HEK293 (cell line): Measurements from ENCODE around the gene ZDHHC14.

ENCODE experiments used
- CTCF ChIA-PET: fragments of 350-600 bp; formaldehyde crosslinking; extraction: SDS; loops from one replicate; lab custom pipeline; 2021; ENCODE audit warnings: antibody characterized with exemption; lab: Yijun Ruan, JAX
- POLR2A ChIA-PET: fragments of 300-600 bp; formaldehyde crosslinking; extraction: SDS; loops from one replicate; lab custom pipeline; 2020; ENCODE audit warnings: antibody characterized with exemption, inconsistent platforms; lab: Yijun Ruan, JAX
- H3K27ac ChIP-seq: fragments of 200-500 bp; sonication (Bioruptor generic); 2 replicates; pipeline ENCODE4 v1.5.1; 2014; ENCODE audit warnings: low read depth, low read length, control low read depth, inconsistent platforms; ENCODE audit errors: extremely low read depth
- H3K36me3 ChIP-seq, 2 experiments: fragments of 200-500 bp in 1 of 2; sonication (Bioruptor generic) in 1 of 2; 1 replicate in 1 of 2; 2 replicates in 1 of 2; pipeline ENCODE4 v1.5.1; 2014 to 2017; ENCODE audit warnings: inconsistent platforms in 2 of 2, low read length in 2 of 2; ENCODE audit not compliant: control insufficient read depth in 2 of 2, insufficient read depth in 1 of 2
- H3K4me1 ChIP-seq: fragments of 200-500 bp; sonication (Bioruptor generic); 2 replicates; pipeline ENCODE4 v1.5.1; 2014; ENCODE audit warnings: mild to moderate bottlenecking, low read length, inconsistent platforms; ENCODE audit not compliant: control insufficient read depth, insufficient read depth
- H3K4me3 ChIP-seq: 2 replicates; pipeline ENCODE4 v1.5.1; 2011; ENCODE audit warnings: low read depth, mild to moderate bottlenecking, control low read depth, low read length, moderate library complexity
- H3K9me3 ChIP-seq: fragments of 200-500 bp; sonication (Bioruptor generic); 2 replicates; pipeline ENCODE4 v1.5.1; 2014; ENCODE audit warnings: low read depth, low read length, inconsistent platforms; ENCODE audit not compliant: control insufficient read depth, insufficient read depth
- BCL6B ChIP-seq: fragments of 450-650 bp; formaldehyde crosslinking; IDR thresholded peaks from 2 replicates; pipeline ENCODE4 v1.5.1; 2017; ENCODE audit warnings: missing biosample characterization, missing genetic modification characterization
- HOXA7 ChIP-seq: sonication (generic); formaldehyde crosslinking; IDR thresholded peaks from 2 replicates; pipeline ENCODE4 v1.8.1; 2022; ENCODE audit warnings: missing genetic modification reagents, borderline replicate concordance
- KLF16 ChIP-seq: fragments of 450-650 bp; formaldehyde crosslinking; IDR thresholded peaks from 2 replicates; pipeline ENCODE4 v1.5.1; 2017; ENCODE audit warnings: missing biosample characterization, missing genetic modification characterization
- KLF9 ChIP-seq: fragments of 450-650 bp; formaldehyde crosslinking; IDR thresholded peaks from 2 replicates; pipeline ENCODE4 v1.5.1; 2016; ENCODE audit warnings: missing biosample characterization, missing genetic modification characterization, low read depth
- PRDM1 ChIP-seq: fragments of 450-650 bp; formaldehyde crosslinking; IDR thresholded peaks from 2 replicates; pipeline ENCODE4; 2016; ENCODE audit warnings: missing biosample characterization, missing genetic modification characterization
- YY1 ChIP-seq: fragments of 450-650 bp; formaldehyde crosslinking; IDR thresholded peaks from 2 replicates; pipeline ENCODE4 v1.5.1; 2018; ENCODE audit warnings: missing biosample characterization, missing genetic modification characterization
- ZFHX2 ChIP-seq: fragments of 450-650 bp; formaldehyde crosslinking; conservative IDR thresholded peaks from 2 replicates; pipeline ENCODE4 v1.5.1; 2016; ENCODE audit warnings: missing biosample characterization, missing genetic modification characterization
- ZNF148 ChIP-seq: fragments of 450-650 bp; formaldehyde crosslinking; IDR thresholded peaks from 2 replicates; pipeline ENCODE4 v1.5.0; 2017; ENCODE audit warnings: missing biosample characterization, missing genetic modification characterization, borderline replicate concordance
- ZNF175 ChIP-seq: fragments of 450-650 bp; formaldehyde crosslinking; IDR thresholded peaks from 2 replicates; pipeline ENCODE4 v1.5.1; 2016; ENCODE audit warnings: missing biosample characterization, missing genetic modification characterization
- ZNF26 ChIP-seq: fragments of 450-650 bp; formaldehyde crosslinking; IDR thresholded peaks from 2 replicates; pipeline ENCODE4 v1.5.1; 2016; ENCODE audit warnings: missing biosample characterization, missing genetic modification characterization
- ZNF335 ChIP-seq: fragments of 450-650 bp; formaldehyde crosslinking; conservative IDR thresholded peaks from 2 replicates; pipeline ENCODE4 v1.5.1; 2016; ENCODE audit warnings: missing biosample characterization, missing genetic modification characterization
- ZNF362 ChIP-seq: fragments of 450-650 bp; formaldehyde crosslinking; IDR thresholded peaks from 2 replicates; pipeline ENCODE4 v1.5.1; 2016; ENCODE audit warnings: missing biosample characterization, missing genetic modification characterization
- ZNF426 ChIP-seq: fragments of 450-650 bp; formaldehyde crosslinking; IDR thresholded peaks from 2 replicates; pipeline ENCODE4 v1.5.1; 2017; ENCODE audit warnings: missing biosample characterization, missing genetic modification characterization, mild to moderate bottlenecking, inconsistent platforms, moderate library complexity
- ZNF560 ChIP-seq: fragments of 450-650 bp; formaldehyde crosslinking; IDR thresholded peaks from 2 replicates; pipeline ENCODE4 v1.5.1; 2017; ENCODE audit warnings: missing biosample characterization, missing genetic modification characterization, borderline replicate concordance
- ZNF596 ChIP-seq: fragments of 450-650 bp; IDR thresholded peaks from 2 replicates; pipeline ENCODE4 v1.5.0; 2018; ENCODE audit warnings: missing biosample characterization, mild to moderate bottlenecking, missing genetic modification characterization, moderate library complexity
- ZNF626 ChIP-seq: fragments of 450-650 bp; sonication (Bioruptor Pico); formaldehyde crosslinking; IDR thresholded peaks from 2 replicates; pipeline ENCODE4 v1.5.1; 2018; ENCODE audit warnings: missing biosample characterization, missing genetic modification characterization, inconsistent platforms
- ZNF664 ChIP-seq: fragments of 450-650 bp; formaldehyde crosslinking; IDR thresholded peaks from 2 replicates; pipeline ENCODE4 v1.5.1; 2016; ENCODE audit warnings: missing biosample characterization, missing genetic modification characterization
- ZNF692 ChIP-seq: fragments of 450-650 bp; formaldehyde crosslinking; IDR thresholded peaks from 2 replicates; pipeline ENCODE4 v1.5.1; 2016; ENCODE audit warnings: missing biosample characterization, missing genetic modification characterization
- ZNF704 ChIP-seq: fragments of 450-650 bp; formaldehyde crosslinking; IDR thresholded peaks from 2 replicates; pipeline ENCODE4 v1.5.1; 2016; ENCODE audit warnings: missing biosample characterization, missing genetic modification characterization

ZDHHC14 gene

GRCh38 chr6:157547112-157547511 is 166.1 kb downstream of the ZDHHC14 start:
- no peak overlapping the region for H3K27ac ChIP-seq
- no peak overlapping the region for H3K4me3 ChIP-seq
- no peaks in the 10 kb centered on the region for H3K9me3 ChIP-seq
- ChIA-PET POLR2A (no interaction called here), CTCF (no interaction called here)
- H3K36me3 ChIP-seq, result peaks cover 0 to 7% of the 10 kb centered on the region in 2 experiments; a peak in 1 of 3 replicates
- TF ChIP-seq ZFHX2 (no peak), BCL6B (tag by site-specific recombination) (peak; percentile 90)
- TF ChIP-seq, all 188 proteins: peak for 1
- no peaks in the 10 kb centered on the region for H3K4me1 ChIP-seq

GRCh38 chr6:157548635-157549467 is 167.9 kb downstream of the ZDHHC14 start:
- TF ChIP-seq ZNF362 (tag by site-specific recombination) (no peak), ZNF664 (no peak), ZNF426 (tag by site-specific recombination) (no peak), ZNF692 (tag by site-specific recombination) (no peak), ZNF148 (tag by site-specific recombination) (no peak), HOXA7 (CRISPR knock-in tag) (no peak), ZNF175 (tag by site-specific recombination) (no peak), ZNF626 (no peak)
- Histone ChIP-seq H3K36me3 (peaks cover 0 to under 1% of the 10 kb centered on the region in 2 experiments; a peak in 1 of 3 replicates), H3K9me3 (no peaks in the 10 kb centered on the region), H3K4me3 (no peak overlapping the region), H3K4me1 (no peaks in the 10 kb centered on the region), H3K27ac (no peak overlapping the region)
- CTCF ChIA-PET, result interaction anchor here (0.6 kb wide), 1 partner anchor 51 kb away, joined by 3 read pairs; no protein-coding TSS in a partner anchor
- POLR2A ChIA-PET, result no interaction called here

- no peak overlapping the region for H3K4me3 ChIP-seq
- no peaks in the 10 kb centered on the region for H3K36me3 ChIP-seq
- no peaks in the 10 kb centered on the region for H3K4me1 ChIP-seq
- ChIA-PET POLR2A (no interaction called here), CTCF (interaction anchor here (0.6 kb wide), 1 partner anchor 52 kb away, joined by 3 read pairs; no protein-coding TSS in a partner anchor)
- H3K27ac ChIP-seq, result no peak overlapping the region
- H3K9me3 ChIP-seq, result no peaks in the 10 kb centered on the region
- TF ChIP-seq KLF16 (tag by site-specific recombination) (no peak), ZNF704 (tag by site-specific recombination) (no peak), ZNF335 (tag by site-specific recombination) (no peak), YY1 (tag by site-specific recombination) (no peak), ZNF626 (no peak), ZNF596 (no peak), ZNF560 (tag by site-specific recombination) (no peak), ZNF26 (tag by site-specific recombination) (no peak), PRDM1 (tag by site-specific recombination) (no peak), ZFHX2 (no peak), ZNF426 (tag by site-specific recombination) (no peak), HOXA7 (CRISPR knock-in tag) (no peak), KLF9 (tag by site-specific recombination) (no peak)
These were observed 168.4 kb downstream of the ZDHHC14 start for GRCh38 chr6:157549468-157549745.
